Lung (tissue), 16 donors: Measurements from ENCODE around the gene ZNHIT3. TPM values are rescaled to one million over a fixed set of nuclear protein-coding genes. Genes with fewer than 3 reads are reported as not detected.
A peak's percentile ranks its signal among the peaks of the same experiment; 100 is the strongest.
"Not testable (repeated sequence)": the region's sequence is repeated elsewhere in the genome, so short reads cannot be mapped to it uniquely, and the experiment has no call there.

ENCODE experiments used
- ATAC-seq: fragments of 200-7000 bp; cut with Tn5 transposase; one replicate; pipeline ENCODE4 v1.9.1; 2020; ENCODE audit warnings: moderate number of reproducible peaks; ENCODE audit not compliant: insufficient read depth, low FRiP score
- DNase-seq, 3 donors: peaks; one replicate each; pipeline ENCODE4 v3.0.0-alpha.2; 2013 to 2017
- H3K27ac ChIP-seq, 2 donors: one replicate each; pipeline ENCODE4 v1.5.1; 2013; ENCODE audit warnings: mild to moderate bottlenecking in 2 of 2, moderate library complexity in 2 of 2, control low read depth in 1 of 2, inconsistent platforms in 1 of 2, low read depth in 1 of 2, low read length in 1 of 2
- H3K27me3 ChIP-seq, 3 donors: one replicate each; pipeline ENCODE4 v1.5.1; 2013; ENCODE audit warnings: low read length in 2 of 3; ENCODE audit not compliant: control insufficient read depth in 3 of 3, insufficient read depth in 3 of 3
- H3K36me3 ChIP-seq, 4 donors: one replicate each; pipeline ENCODE4 v1.5.1; 2013; ENCODE audit warnings: low read length in 4 of 4, mild to moderate bottlenecking in 1 of 4, moderate library complexity in 1 of 4; ENCODE audit not compliant: control insufficient read depth in 4 of 4, insufficient read depth in 4 of 4
- H3K4me1 ChIP-seq, 5 donors: one replicate each; pipeline ENCODE4 v1.5.1; 2013; ENCODE audit warnings: low read length in 5 of 5, mild to moderate bottlenecking in 2 of 5, moderate library complexity in 1 of 5; ENCODE audit not compliant: control insufficient read depth in 5 of 5, insufficient read depth in 5 of 5
- H3K4me3 ChIP-seq: one replicate; pipeline ENCODE4 v1.5.1; 2013; ENCODE audit warnings: mild to moderate bottlenecking, control low read depth, moderate library complexity
- H3K9ac ChIP-seq, 2 donors: one replicate each; pipeline ENCODE4 v1.5.1; 2013; ENCODE audit warnings: low read length in 2 of 2, control low read depth in 1 of 2; ENCODE audit not compliant: insufficient read depth in 1 of 2
- H3K9me3 ChIP-seq, 4 donors: one replicate each; pipeline ENCODE4 v1.5.1; 2013; ENCODE audit warnings: low read length in 3 of 4, mild to moderate bottlenecking in 1 of 4, moderate library complexity in 1 of 4; ENCODE audit not compliant: control insufficient read depth in 4 of 4, insufficient read depth in 3 of 4
- CTCF ChIP-seq: IDR thresholded peaks from 2 replicates; pipeline ENCODE4 v1.5.1; 2012; ENCODE audit warnings: mild to moderate bottlenecking; ENCODE audit errors: control extremely low read depth, extremely low read depth
- WGBS, 2 donors: extraction: QIAGEN DNeasy Blood & Tissue Kit; methylation state at CpG; one replicate each; pipeline ENCODE4 v1.1.7; 2013; 5-methylcytosine and 5-hydroxymethylcytosine counted together
- long read RNA-seq, 5 donors: transcript quantifications; one replicate each; lab custom pipeline, GENCODE V29; 2026
- polyA plus RNA-seq, 2 donors: library from polyadenylated mRNA; stranded (reverse); fragments of 200-250 nt; gene quantifications; one replicate each; pipeline ENCODE4 v1.2.1, GENCODE V29; 2013
- total RNA-seq, 2 donors: library from RNA; depleted of rRNA in 1 of 2; stranded (reverse); fragments of >200 nt in 1 of 2; gene quantifications; one replicate each; pipeline ENCODE4 v1.2.1, GENCODE V29; 2014 to 2021
- donor health status: control.
- donor health status: control.
- donor health status: Bipolar disorder and iron deficiency.
- donor health status: healthy.
- donor health status: DM: yes; HTN: yes; CAD: no.

ZNHIT3 gene
- 10 to 100 TPM; 23.0 to 35.2 TPM for total RNA-seq
- polyA plus RNA-seq, result 10 to 100 TPM; 32.7 to 34.5 TPM
- long read RNA-seq, donor 1, full-length matches to known transcripts, result 36 of 36 reads
- long read RNA-seq, donor 1, partial matches to known transcripts, result 0 of 36 reads
- long read RNA-seq, donor 1, other reads (novel, unspliced or antisense), result 0 of 36 reads
- long read RNA-seq, donor 2, transcript ZNHIT3-204 (5 exons, 951 nt), result major isoform, 19 of 23 reads
- long read RNA-seq, donor 2, partial matches to known transcripts, result 0 of 23 reads
- long read RNA-seq, donor 2, other reads (novel, unspliced or antisense), result 0 of 23 reads
- long read RNA-seq, donor 3, transcript ZNHIT3-204 (5 exons, 951 nt), result major isoform, 17 of 21 reads
- long read RNA-seq, donor 3, partial matches to known transcripts, result 0 of 21 reads
- long read RNA-seq, donor 3, other reads (novel, unspliced or antisense), result 0 of 21 reads
- long read RNA-seq, donor 4, full-length matches to known transcripts, result 20 of 20 reads
- long read RNA-seq, donor 4, partial matches to known transcripts, result 0 of 20 reads
- long read RNA-seq, donor 4, other reads (novel, unspliced or antisense), result 0 of 20 reads
- long read RNA-seq, donor 5, full-length matches to known transcripts, result 42 of 42 reads
- long read RNA-seq, donor 5, partial matches to known transcripts, result 0 of 42 reads
- long read RNA-seq, donor 5, other reads (novel, unspliced or antisense), result 0 of 42 reads

GRCh38 chr17:36486204-36487194 lies at the start of gene ZNHIT3:
Gene ZNHIT3, plus strand, starts transcription at chr17:36486681. Its CDS starts 19 bp downstream, at chr17:36486700.
- WGBS, 2 donors, result 0 to 1% methylated on average over 70 to 73 of the region's 73 CpGs
- ATAC-seq, result peak; percentile 95
- Histone ChIP-seq H3K9ac (peak within 1 kb of the TSS; percentile 90), H3K4me3 (peak within 1 kb of the TSS; percentile 86), H3K9me3 (no peaks in the 10 kb centered on the region), H3K36me3 (peaks cover 0 to 14% (median 5%) of the 10 kb centered on the region in 4 donors), H3K4me1 (peaks cover 0 to 18% (median 4%) of the 10 kb centered on the region in 5 donors), H3K27ac (peak within 1 kb of the TSS; percentile 60 to 73), H3K27me3 (peaks cover 3 to 10% (median 7%) of the 10 kb centered on the region in 3 donors)
- peak; percentile 11 for TF ChIP-seq CTCF
- DNase-seq, result peak; percentile 92 to 97 (median 96)

GRCh38 chr17:36441792-36442191 lies 44.7 kb upstream of the ZNHIT3 start:
- not testable (repeated sequence) for H3K27me3 ChIP-seq, DNase-seq, H3K9me3 ChIP-seq, H3K9ac ChIP-seq, ATAC-seq, H3K4me3 ChIP-seq, H3K36me3 ChIP-seq, H3K4me1 ChIP-seq, H3K27ac ChIP-seq
- no CpG with 5 or more reads among the region's 4 CpGs for WGBS, 2 donors

GRCh38 chr17:36443777-36444176 lies 42.7 kb upstream of the ZNHIT3 start:
- Histone ChIP-seq H3K36me3 (no peaks in the 10 kb centered on the region), H3K27me3 (no peaks in the 10 kb centered on the region), H3K4me1 (no peaks in the 10 kb centered on the region), H3K9me3 (no peaks in the 10 kb centered on the region), H3K4me3 (no peak overlapping the region), H3K9ac (no peak overlapping the region), H3K27ac (no peak overlapping the region)
- DNase-seq (no peak), ATAC-seq (no peak)
- TF ChIP-seq CTCF, result no peak
- 88 to 89% methylated on average over 6 of the region's 6 CpGs for WGBS, 2 donors

GRCh38 chr17:36449997-36450396 lies 36.5 kb upstream of the ZNHIT3 start:
- H3K9me3 ChIP-seq, H3K9ac ChIP-seq, ATAC-seq, H3K4me1 ChIP-seq, H3K4me3 ChIP-seq, H3K27ac ChIP-seq, H3K36me3 ChIP-seq, DNase-seq, H3K27me3 ChIP-seq: not testable (repeated sequence)
- 18 to 58% methylated on average over 4 to 11 of the region's 15 CpGs for WGBS, 2 donors

- H3K4me1 ChIP-seq, H3K27me3 ChIP-seq, H3K4me3 ChIP-seq, DNase-seq, H3K27ac ChIP-seq, H3K36me3 ChIP-seq, H3K9ac ChIP-seq, ATAC-seq, H3K9me3 ChIP-seq: not testable (repeated sequence)
- WGBS, 2 donors, result 74 to 76% methylated on average over 7 to 9 of the region's 9 CpGs
Measured at GRCh38 chr17:36452888-36453287, 33.6 kb upstream of the ZNHIT3 start.

- H3K9ac ChIP-seq, DNase-seq, H3K36me3 ChIP-seq, ATAC-seq, H3K4me1 ChIP-seq, H3K9me3 ChIP-seq, H3K4me3 ChIP-seq, H3K27ac ChIP-seq, H3K27me3 ChIP-seq: not testable (repeated sequence)
- WGBS, 2 donors, result 75 to 86% methylated on average over 1 to 9 of the region's 9 CpGs
Measured at GRCh38 chr17:36457701-36458100, 28.8 kb upstream of the ZNHIT3 start.
